ENCODE results near the gene TBX2. TPM values are rescaled to one million over a fixed set of nuclear protein-coding genes. Genes with fewer than 3 reads are reported as not detected.
A peak's percentile ranks its signal among the peaks of the same experiment; 100 is the strongest.
"Not testable (repeated sequence)": the region's sequence is repeated elsewhere in the genome, so short reads cannot be mapped to it uniquely, and the experiment has no call there.

Gene TBX2
- 5.6 and 7.5 TPM in 2 replicates for total RNA-seq (2014; rRNA removed)
- polyA plus RNA-seq (2012), result 3.3 TPM

DNA sequence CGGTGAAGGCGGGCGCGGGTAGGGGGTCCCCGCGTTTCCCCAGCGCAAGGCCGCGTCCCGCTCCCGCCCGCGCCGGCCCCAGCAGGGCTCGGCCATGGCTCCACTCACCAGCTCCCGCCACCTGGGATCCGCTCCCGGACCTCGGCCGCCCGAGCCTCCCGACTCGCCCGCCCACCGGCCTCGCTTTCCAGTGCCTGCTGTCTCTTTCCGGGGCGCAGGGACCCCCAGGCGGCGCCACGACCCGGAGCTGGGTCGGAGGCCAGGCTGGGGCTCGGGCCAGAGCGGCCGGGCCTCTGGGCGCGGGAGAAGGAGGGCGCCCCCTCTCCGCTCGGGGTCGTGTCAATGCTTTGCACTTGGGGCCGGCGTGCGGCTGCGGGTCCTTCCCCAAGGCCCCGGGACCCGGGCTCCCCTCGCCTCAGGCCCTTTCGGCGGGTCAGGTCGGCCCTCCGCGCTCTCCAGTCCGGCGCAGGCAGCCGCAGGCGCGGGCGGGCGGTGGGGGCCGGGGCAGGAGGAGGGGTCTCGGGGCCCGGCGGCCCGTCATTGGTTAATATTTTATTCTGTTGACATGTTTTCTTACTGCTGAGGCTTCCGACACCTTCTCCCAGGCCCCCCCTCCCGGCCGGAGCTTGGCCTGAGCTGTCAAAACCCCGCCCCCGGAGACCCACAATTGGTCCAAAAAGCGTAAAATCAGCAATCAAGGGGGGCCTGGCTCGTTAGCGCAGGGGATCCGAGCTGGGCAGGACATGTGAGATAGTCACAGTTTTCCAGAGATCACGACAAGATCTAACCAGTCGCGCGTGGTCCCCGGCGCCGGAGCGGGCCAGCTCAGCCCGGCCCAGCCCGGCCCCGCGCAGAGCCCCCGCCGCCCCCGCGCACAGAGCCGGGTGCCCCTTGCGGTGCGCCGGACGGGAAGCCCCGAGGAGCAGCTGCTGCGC lies at the start of gene TBX2:
Gene TBX2, plus strand, starts transcription at position 713 of the 935 bp plus-strand sequence. CDS start 334 bp downstream, outside the sequence.
- DNase-seq (ENCODE audit: low read depth), result peak; percentile 93

- peak; percentile 20 for DNase-seq (ENCODE audit: low read depth)
Measured at GRCh38 chr17:61351745-61352407, 47.8 kb upstream of the TBX2 start.

DNA sequence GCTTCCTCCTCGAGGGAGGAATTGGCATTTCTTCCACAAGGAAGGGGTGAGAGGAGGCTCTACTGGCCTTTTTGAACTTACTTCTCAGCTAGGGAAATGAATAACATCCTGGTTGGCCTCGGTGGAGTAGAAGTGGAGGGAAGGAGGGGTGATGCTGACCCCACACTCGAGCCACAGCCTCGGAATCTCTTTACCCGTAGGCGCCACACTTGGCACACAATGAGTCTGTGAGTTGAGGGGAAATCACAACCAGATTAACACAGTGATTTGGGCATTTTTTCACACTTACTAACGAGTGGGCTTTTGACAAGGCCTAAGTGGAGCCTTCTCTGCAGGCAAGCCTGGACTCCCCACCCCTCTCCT lies 47.3 kb upstream of the TBX2 start:
- DNase-seq (ENCODE audit: low read depth), result no peak

DNA sequence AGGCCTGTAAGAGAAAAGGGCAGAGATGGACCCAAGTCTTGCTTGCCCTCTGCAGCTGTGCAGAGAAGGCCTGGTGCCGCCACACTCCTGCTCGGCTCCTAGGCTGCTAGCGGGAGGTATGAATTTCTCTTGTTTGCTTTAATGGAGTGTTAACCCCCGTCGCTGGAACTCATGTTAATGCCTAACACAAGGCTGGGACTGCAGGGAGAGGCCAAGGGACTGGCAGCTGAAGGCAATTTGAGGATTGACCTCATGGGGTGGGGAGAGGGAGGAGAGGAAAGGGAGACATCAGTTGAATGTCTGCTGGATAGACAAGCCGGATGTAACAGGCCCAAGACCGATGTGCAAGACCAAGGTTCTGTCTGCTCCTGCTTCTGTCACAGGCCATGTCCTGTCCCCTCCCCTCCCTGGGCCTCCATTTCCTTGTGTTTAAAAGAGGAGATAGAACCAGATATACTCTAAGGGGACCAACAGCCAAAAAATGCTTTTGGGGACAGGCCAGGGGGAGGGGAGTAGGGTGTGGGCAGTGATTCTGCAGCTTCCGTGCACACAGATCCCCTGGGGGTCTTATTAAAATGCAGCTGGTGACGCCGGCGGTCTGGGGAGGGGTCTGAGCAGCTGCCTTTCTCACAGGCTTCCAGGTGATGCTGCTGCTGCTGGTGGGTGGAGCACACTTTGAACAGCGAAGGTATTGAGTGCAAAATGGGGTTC lies 46.7 kb upstream of the TBX2 start:
- DNase-seq (ENCODE audit: low read depth), result no peak

DNA sequence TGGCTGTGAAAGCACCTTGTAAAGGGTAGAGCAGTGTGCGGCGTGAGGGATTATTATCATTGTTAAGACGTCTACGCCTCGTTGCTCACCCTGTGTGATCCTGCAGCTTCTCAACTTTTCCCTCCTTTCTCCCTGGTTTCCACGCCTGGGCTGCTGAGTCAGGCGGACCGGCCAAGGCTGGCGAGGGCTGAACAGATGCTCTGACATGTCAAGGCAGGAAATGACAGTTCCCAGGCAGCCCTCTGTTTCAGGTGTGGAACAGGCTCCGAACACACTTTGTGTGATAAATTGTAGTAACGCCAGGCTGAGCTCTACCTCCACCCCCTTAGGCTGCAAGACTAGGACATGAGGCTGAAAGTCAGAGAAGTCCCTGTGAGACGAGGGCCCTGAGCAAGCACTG lies 46.0 kb upstream of the TBX2 start:
- DNase-seq (ENCODE audit: low read depth), result no peak

DNA sequence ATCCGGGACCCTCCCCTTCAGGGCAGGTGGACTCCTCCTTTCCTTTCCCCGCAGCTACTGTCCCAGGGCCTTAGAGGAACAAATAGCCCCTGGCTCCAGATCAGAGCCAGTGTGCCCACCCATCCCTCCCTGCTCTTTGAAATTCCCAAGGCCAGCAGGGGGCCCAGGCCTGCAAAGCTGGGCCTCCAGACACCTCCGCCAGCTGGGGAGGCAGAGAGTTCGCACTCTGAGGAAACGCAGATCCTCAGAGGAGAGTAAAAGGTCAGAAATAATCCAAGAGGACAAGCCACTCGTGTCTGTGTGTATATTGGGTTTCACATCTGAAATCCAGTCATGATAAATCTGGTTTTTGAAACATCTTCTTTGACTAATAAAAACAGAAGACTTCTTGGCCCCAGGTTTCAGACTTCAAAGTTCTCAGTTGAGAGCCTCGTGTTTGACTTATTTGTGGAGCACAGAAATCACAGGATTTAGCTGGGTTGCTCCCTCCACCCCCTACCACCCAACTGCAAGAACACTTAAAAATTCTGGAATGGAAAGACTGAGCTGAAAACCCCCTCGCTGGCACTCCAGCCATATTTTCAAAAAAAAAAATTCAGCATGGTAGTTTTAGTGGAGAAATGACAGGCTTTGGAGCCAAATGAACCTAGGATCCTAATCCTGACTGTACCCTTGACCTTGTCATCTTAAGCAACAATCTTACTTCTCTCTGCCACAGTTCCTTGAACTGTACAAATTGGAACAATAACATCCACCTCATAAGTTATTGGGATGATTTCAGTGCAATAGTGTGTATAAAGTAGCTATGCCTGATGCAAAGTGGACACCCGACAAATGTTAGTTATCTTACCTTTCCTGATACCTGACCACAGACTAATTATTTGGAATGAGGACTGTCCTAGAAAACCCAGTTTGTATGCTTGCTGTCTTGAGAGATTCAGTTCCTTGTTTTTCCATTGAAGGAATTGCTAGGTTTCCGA lies 44.5 kb upstream of the TBX2 start:
- no peak for DNase-seq (ENCODE audit: low read depth)

- DNase-seq (ENCODE audit: low read depth), result not testable (repeated sequence)
Measured at GRCh38 chr17:61357061-61357460, 42.6 kb upstream of the TBX2 start.

GRCh38 chr17:61359513-61359912 lies 40.1 kb upstream of the TBX2 start:
- not testable (repeated sequence) for DNase-seq (ENCODE audit: low read depth)

DNA sequence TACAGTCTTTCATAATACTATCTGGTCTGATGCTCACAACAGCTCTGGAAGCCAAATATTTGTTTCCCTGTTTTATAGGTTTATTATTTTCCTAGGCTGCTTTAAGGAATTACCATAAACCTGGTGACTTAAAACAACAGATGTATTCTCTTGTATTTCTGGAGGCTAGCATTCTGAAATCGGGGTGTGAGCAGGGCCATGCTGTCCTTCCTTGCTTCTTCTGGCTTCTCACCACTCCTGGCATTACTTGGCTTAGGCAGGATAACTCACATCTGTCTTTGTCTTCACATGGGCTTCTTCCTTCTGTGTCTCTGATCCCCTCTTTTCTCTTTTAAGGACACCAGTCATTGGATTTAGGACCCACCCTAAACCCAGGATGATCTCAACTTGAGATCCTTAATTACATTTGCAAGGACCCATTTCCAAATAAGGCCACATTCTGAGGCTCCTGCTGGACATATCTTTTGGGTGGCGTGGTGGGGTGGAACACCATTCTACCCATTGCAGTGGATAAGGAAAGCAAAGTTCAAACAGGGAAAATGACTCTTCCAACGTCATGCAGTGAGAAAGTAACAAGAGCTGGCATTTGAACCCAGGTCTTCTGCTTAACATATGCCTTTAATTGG lies 39.2 kb upstream of the TBX2 start:
- DNase-seq (ENCODE audit: low read depth), result no peak

DNA sequence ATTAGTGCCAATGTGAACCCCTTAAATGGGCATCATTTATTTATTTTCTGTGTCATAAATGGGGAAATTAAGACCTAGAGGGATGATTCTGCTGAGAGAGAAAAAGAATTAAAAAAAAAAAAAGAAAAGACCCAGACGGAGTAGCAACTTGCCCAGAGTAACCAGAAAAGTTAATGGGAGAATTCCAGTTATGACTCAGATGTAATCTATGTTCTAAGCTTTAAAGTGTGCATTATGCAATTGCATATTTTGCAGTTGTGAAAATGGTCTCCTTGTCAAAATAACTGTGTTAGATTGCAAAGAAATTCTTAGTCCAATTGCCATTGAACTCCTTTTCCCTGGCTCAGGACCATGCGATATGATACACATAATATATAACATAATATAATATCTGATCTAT lies 38.6 kb upstream of the TBX2 start:
- DNase-seq (ENCODE audit: low read depth), result peak; percentile 74

- no peak for DNase-seq (ENCODE audit: low read depth)
Measured at GRCh38 chr17:61362396-61362795, 37.2 kb upstream of the TBX2 start.

DNA sequence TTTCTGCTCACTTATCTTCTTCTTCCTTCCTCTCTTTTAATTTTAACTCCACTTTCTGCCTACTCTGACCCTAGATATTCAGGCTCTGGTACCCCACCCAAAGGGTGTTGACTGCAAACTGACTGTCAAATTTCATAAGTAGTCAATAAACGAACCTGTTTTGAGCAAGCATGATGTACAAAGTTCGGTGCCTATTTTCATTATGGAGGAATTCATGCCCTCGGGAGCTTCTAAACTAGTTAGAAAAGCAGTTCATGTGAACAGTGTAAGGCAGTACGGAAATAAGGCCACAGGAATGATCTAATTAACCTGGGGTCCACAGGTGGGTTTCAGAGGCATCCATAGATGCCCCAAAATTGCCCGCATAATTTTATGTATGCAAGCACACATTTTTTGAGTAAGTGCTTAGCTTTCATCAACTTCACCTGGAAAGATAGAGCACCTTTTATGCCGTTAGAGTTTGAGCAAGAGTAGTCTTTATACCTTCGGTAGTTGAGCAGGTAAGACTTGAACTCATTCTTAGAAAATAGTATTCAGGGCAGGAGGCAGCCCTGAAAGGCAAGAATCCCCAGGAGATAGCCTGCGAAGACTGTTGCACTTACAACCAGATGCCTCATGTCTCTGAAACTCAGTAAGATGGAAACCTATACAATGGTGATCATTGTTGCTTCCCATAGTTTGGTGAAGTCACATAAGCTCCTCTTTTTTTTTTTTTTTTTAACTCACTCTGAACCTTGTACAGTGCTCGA lies 36.6 kb upstream of the TBX2 start:
- no peak for DNase-seq (ENCODE audit: low read depth)

DNA sequence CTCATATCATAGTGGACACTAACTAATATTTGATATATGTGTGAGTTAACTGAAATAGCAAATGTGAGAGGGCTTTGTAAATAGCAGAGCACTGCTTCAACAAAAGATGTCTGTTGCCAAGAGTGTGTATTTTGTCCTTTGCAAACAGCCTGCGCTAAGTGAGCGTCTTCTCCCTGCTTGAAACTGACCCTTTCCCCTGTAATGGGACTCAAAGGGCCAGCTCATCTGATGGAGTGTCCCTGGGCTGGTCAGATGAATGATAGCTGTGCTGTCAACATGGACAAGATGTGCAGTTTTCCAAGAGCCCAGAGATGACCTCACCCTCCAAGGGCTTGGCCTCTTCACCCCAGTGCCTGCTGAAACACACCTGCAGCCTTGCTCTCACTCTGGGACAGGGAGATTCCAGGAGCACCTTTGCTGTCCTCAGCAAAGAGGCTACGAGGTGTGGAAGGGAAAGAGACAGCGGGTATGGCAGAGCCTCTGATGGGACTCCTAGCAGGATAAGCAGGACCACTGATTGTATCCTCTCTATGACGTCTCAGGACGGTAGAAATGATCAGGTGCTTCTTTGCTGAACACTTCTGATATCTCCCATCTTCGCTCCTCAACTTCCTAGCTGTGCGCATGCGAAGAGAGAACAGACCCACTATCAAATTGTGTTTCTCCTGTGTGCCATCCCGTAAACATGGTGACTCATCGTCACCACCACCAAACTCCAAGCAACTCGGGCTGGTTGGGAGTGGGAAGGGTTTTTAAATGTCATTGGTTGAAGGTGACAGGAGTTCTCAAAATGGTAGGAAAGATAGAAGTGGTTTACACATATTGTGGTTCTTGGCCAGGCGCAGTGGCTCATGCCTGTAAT lies 35.8 kb upstream of the TBX2 start:
- DNase-seq (ENCODE audit: low read depth), result no peak

GRCh38 chr17:61364463-61364846 lies 35.2 kb upstream of the TBX2 start:
- DNase-seq (ENCODE audit: low read depth), result no peak

DNA sequence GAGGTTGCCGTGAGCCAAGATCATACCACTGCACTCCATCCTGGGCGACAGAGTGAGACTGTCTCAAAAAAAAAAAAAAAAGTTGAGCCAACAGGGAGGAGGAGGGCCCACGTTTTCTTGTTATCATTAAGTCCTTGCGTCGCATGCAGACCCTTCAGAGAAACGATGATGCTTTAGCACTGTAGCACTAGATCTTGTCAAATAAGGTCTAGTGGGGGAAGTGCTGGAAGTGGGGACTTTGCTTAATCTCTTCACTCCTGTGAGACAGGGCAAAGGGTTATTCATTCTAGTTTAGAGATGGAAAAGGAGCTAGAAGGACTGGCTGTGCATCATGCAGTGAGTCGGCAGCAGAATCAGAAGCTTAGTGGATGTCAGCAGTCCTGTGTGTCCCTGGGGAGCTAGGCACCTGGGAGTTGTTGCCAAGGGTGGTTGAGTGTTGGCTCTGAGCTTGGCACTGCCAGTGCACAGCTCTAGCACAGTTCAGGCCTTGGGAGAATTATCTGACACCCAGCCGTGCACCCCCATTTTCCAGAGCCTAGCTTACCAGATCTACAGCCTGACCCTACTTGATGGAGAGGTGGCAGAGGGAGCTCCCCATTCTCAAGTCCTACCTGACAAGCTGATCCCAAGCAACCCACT lies 33.4 kb upstream of the TBX2 start:
- no peak for DNase-seq (ENCODE audit: low read depth)

- no peak for DNase-seq (ENCODE audit: low read depth)
Measured at GRCh38 chr17:61366715-61367413, 32.8 kb upstream of the TBX2 start.

DNA sequence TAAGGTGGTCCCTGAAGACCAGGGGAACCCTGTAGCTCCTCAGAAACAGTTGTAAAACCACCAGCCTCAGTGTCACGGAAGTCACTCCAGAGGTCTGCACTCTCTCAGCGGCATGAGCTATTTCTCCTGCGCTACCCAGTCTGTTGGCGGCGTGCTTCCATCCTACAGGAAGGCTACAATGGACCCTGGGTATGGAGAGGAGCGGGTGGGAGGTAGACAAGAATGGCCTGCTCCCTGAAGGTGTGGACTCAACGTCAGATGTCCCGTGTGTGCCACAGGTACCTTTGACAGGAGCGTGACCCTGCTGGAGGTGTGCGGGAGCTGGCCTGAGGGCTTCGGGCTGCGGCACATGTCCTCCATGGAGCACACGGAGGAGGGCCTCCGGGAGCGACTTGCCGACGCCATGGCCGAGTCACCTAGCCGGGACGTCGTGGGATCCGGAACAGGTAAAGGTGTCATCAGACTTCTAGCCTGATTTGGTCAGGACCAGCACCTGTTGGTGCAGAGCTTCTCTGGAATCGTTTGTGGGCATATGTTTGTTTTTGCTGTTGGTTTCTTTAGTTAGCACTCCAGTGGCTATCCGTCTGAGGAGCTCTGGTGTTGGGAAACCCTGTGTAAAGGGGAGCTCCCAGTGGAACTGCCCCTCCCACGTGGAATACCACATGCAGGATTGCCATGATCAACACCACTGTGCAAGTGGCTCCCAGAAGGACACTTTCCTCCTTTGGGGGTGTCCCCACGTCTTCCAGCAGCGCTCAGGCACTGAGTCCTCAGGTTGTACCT lies 31.4 kb upstream of the TBX2 start:
- no peak for DNase-seq (ENCODE audit: low read depth)
